Measurements from ENCODE around the gene FBXO46. TPM values are rescaled to one million over a fixed set of nuclear protein-coding genes. Genes with fewer than 3 reads are reported as not detected.

Gene FBXO46
- total RNA-seq, 2 donors from 2014 or later, result 36.9 to 53.8 TPM

GRCh38 chr19:45670670-45671453 lies 59.8 kb downstream of the FBXO46 start:
- H3K4me1 Mint-ChIP-seq (ENCODE audit: low read depth in 2 of 2), result peaks cover 35 to 37% of the 10 kb centered on the region in 2 donors
- H3K36me3 Mint-ChIP-seq, result peaks cover 4% of the 10 kb centered on the region
- peak; percentile 89 for DNase-seq (ENCODE audit: low spot score)
- ATAC-seq, result peak; percentile 46 to 75
- no peaks in the 10 kb centered on the region for H3K27me3 Mint-ChIP-seq
- H3K9me3 Mint-ChIP-seq, result no peaks in the 10 kb centered on the region
- peak overlapping the region; percentile 7 to 89 for H3K27ac Mint-ChIP-seq
- peak overlapping the region; percentile 94 for H3K4me3 Mint-ChIP-seq

- ATAC-seq (peak; percentile 20 to 24), DNase-seq (ENCODE audit: low spot score) (peak; percentile 85)
- Mint-ChIP-seq H3K36me3 (peaks cover 4% of the 10 kb centered on the region), H3K4me1 (ENCODE audit: low read depth in 2 of 2) (peaks cover 42 to 48% of the 10 kb centered on the region in 2 donors), H3K9me3 (no peaks in the 10 kb centered on the region), H3K27ac (peak overlapping the region; percentile 78 to 88), H3K27me3 (no peaks in the 10 kb centered on the region), H3K4me3 (peak overlapping the region; percentile 94)
Observed at GRCh38 chr19:45668342-45668871, 62.3 kb downstream of the FBXO46 start.

GRCh38 chr19:45667620-45668341 lies 62.9 kb downstream of the FBXO46 start, which contains the start of gene GIPR:
Gene GIPR, plus strand, starts transcription at chr19:45668221. Its CDS starts 1,300 bp downstream, at chr19:45669521.
- Mint-ChIP-seq H3K4me1 (ENCODE audit: low read depth in 2 of 2) (peaks cover 41 to 47% of the 10 kb centered on the region in 2 donors), H3K27me3 (no peaks in the 10 kb centered on the region), H3K27ac (peak within 1 kb of the TSS; percentile 78 to 88), H3K36me3 (peaks cover 3% of the 10 kb centered on the region), H3K9me3 (no peaks in the 10 kb centered on the region), H3K4me3 (peak within 1 kb of the TSS; percentile 94)
- DNase-seq (ENCODE audit: low spot score), result peak; percentile 87
- ATAC-seq, result peak; percentile 91 to 93

GRCh38 chr19:45664575-45664974 lies 66.1 kb downstream of the FBXO46 start:
- H3K27ac Mint-ChIP-seq, result no peak overlapping the region
- ATAC-seq (no peak), DNase-seq (ENCODE audit: low spot score) (no peak)
- no peak overlapping the region for H3K4me3 Mint-ChIP-seq
- H3K36me3 Mint-ChIP-seq, result no peaks in the 10 kb centered on the region
- peaks cover 22 to 29% of the 10 kb centered on the region in 2 donors for H3K4me1 Mint-ChIP-seq (ENCODE audit: low read depth in 2 of 2)
- H3K9me3 Mint-ChIP-seq, result no peaks in the 10 kb centered on the region
- H3K27me3 Mint-ChIP-seq, result peaks cover 3 to 8% of the 10 kb centered on the region in 2 donors

GRCh38 chr19:45663800-45664199 lies 66.9 kb downstream of the FBXO46 start:
- DNase-seq (ENCODE audit: low spot score) (no peak), ATAC-seq (no peak)
- no peak overlapping the region for H3K4me3 Mint-ChIP-seq
- no peaks in the 10 kb centered on the region for H3K36me3 Mint-ChIP-seq
- H3K27me3 Mint-ChIP-seq, result peaks cover 6 to 8% of the 10 kb centered on the region in 2 donors
- H3K9me3 Mint-ChIP-seq, result no peaks in the 10 kb centered on the region
- H3K4me1 Mint-ChIP-seq (ENCODE audit: low read depth in 2 of 2), result peaks cover 22 to 23% of the 10 kb centered on the region in 2 donors
- H3K27ac Mint-ChIP-seq, result no peak overlapping the region

- DNase-seq (ENCODE audit: low spot score), result no peak
- no peaks in the 10 kb centered on the region for H3K36me3 Mint-ChIP-seq
- ATAC-seq, result no peak
- no peaks in the 10 kb centered on the region for H3K9me3 Mint-ChIP-seq
- H3K27me3 Mint-ChIP-seq, result peaks cover 6 to 8% of the 10 kb centered on the region in 2 donors
- H3K27ac Mint-ChIP-seq, result peak overlapping the region in 1 of 2 donors; percentile 40
- H3K4me1 Mint-ChIP-seq (ENCODE audit: low read depth in 2 of 2), result peaks cover 7 to 12% of the 10 kb centered on the region in 2 donors
- no peak overlapping the region for H3K4me3 Mint-ChIP-seq
Observed at GRCh38 chr19:45660636-45661035, 70.1 kb downstream of the FBXO46 start.

Other genes with a start within 250 kb of the FBXO46 start
- 1 to 10 TPM; 5.9 to 7.8 TPM for gene RTN2, start 233.8 kb downstream of the FBXO46 start, total RNA-seq
- 1 to 10 TPM; 3.2 to 3.6 TPM for gene PPM1N, start 232.5 kb downstream of the FBXO46 start, total RNA-seq
- 100 to 1,000 TPM; 447 to 589 TPM for gene VASP, start 223.4 kb downstream of the FBXO46 start, total RNA-seq
- 10 to 100 TPM; 17.0 to 17.5 TPM for gene OPA3, start 146.1 kb downstream of the FBXO46 start, total RNA-seq
- under 1 TPM in 1 of 2 donors, not detected in 1; 0.24 TPM for gene GPR4, start 128.7 kb downstream of the FBXO46 start, total RNA-seq
- 100 to 1,000 TPM; 232 to 255 TPM for gene EML2, start 91.5 kb downstream of the FBXO46 start, total RNA-seq
- gene GIPR, start 62.7 kb downstream of the FBXO46 start, total RNA-seq, result 10 to 100 TPM; 29.0 to 74.0 TPM
- gene SNRPD2, start 38.9 kb downstream of the FBXO46 start, total RNA-seq, result 100 to 1,000 TPM; 389 to 427 TPM
- 10 to 100 TPM in 1 of 2 donors, 1 to 10 TPM in 1; 8.4 to 22.7 TPM for gene QPCTL, start 38.2 kb downstream of the FBXO46 start, total RNA-seq
- gene MEIOSIN, start 2.5 kb upstream of the FBXO46 start, total RNA-seq, result not detected
- gene SIX5, start 38.4 kb upstream of the FBXO46 start, total RNA-seq, result 1 to 10 TPM; 3.0 to 3.6 TPM
- gene DMPK, start 51.6 kb upstream of the FBXO46 start, total RNA-seq, result 10 to 100 TPM; 40.8 to 51.1 TPM
- 10 to 100 TPM; 51.3 to 76.6 TPM for gene DMWD, start 61.9 kb upstream of the FBXO46 start, total RNA-seq
- gene RSPH6A, start 84.4 kb upstream of the FBXO46 start, total RNA-seq, result under 1 TPM; 0.38 to 0.98 TPM
- gene SYMPK, start 132.3 kb upstream of the FBXO46 start, total RNA-seq, result 100 to 1,000 TPM; 107 to 217 TPM
- gene FOXA3, start 133.4 kb upstream of the FBXO46 start, total RNA-seq, result under 1 TPM in 1 of 2 donors, not detected in 1; 0.19 TPM
- 10 to 100 TPM; 14.5 to 18.2 TPM for gene IRF2BP1, start 155.2 kb upstream of the FBXO46 start, total RNA-seq
- gene MYPOP, start 171.7 kb upstream of the FBXO46 start, total RNA-seq, result 10 to 100 TPM; 10.6 to 14.9 TPM
- not detected for gene NANOS2, start 183.9 kb upstream of the FBXO46 start, total RNA-seq
- gene NOVA2, start 243.0 kb upstream of the FBXO46 start, total RNA-seq, result not detected

All from natural killer cell treated with Interleukin-12 subunit alpha and Interleukin-12 subunit beta and Interleukin-15 and Interleukin-18, amount 100 ng/mL, for 72 hours (primary cell).